Astrocyte (in vitro differentiated cells and primary cell): Measurements from ENCODE around the gene FRMD3. TPM values are rescaled to one million over a fixed set of nuclear protein-coding genes. Genes with fewer than 3 reads are reported as not detected.

ENCODE experiments used
- DNase-seq: peaks from one replicate; pipeline ENCODE4 v3.0.0-alpha.2; 2010; ENCODE audit warnings: low read depth
- FAIRE-seq: peaks from 2 replicates; lab custom pipeline; 2011; peaks lifted over from hg19 to GRCh38; lab: Jason Lieb, UNC
- H2AFZ ChIP-seq: 2 replicates; pipeline ENCODE4 v1.6.0; 2012; ENCODE audit warnings: low read depth, low read length, inconsistent platforms
- H3K27ac ChIP-seq: 2 replicates; pipeline ENCODE4 v1.5.1; 2011; ENCODE audit warnings: low read depth, low read length, inconsistent platforms
- H3K27me3 ChIP-seq: 2 replicates; pipeline ENCODE4 v1.6.0; 2011; ENCODE audit warnings: low read length, inconsistent platforms; ENCODE audit not compliant: insufficient read depth
- H3K36me3 ChIP-seq: 2 replicates; pipeline ENCODE4 v1.5.1; 2011; ENCODE audit warnings: low read length, inconsistent platforms; ENCODE audit not compliant: insufficient read depth
- H3K4me1 ChIP-seq: 2 replicates; pipeline ENCODE4 v1.5.1; 2011; ENCODE audit warnings: low read length, inconsistent platforms; ENCODE audit not compliant: insufficient read depth
- H3K4me2 ChIP-seq: 2 replicates; pipeline ENCODE4 v1.6.0; 2012; ENCODE audit warnings: low read length, inconsistent platforms
- H3K4me3 ChIP-seq: 2 replicates; pipeline ENCODE4 v1.5.1; 2011; ENCODE audit warnings: low read depth, mild to moderate bottlenecking, low read length, inconsistent platforms; ENCODE audit not compliant: insufficient read depth
- H3K79me2 ChIP-seq: 2 replicates; pipeline ENCODE4 v1.6.0; 2012; ENCODE audit warnings: mild to moderate bottlenecking, low read length, inconsistent platforms; ENCODE audit not compliant: insufficient read depth
- H3K9ac ChIP-seq: 2 replicates; pipeline ENCODE4 v1.6.0; 2012; ENCODE audit warnings: mild to moderate bottlenecking, low read length, inconsistent platforms
- H3K9me3 ChIP-seq: 2 replicates; pipeline ENCODE4 v1.5.1; 2012; ENCODE audit warnings: low read depth, mild to moderate bottlenecking, low read length, inconsistent platforms; ENCODE audit not compliant: insufficient read depth
- H4K20me1 ChIP-seq: 2 replicates; pipeline ENCODE4 v1.6.0; 2012; ENCODE audit warnings: low read length, inconsistent platforms; ENCODE audit not compliant: insufficient read depth
- H3K27ac Mint-ChIP-seq: one replicate; pipeline ENCODE4 v1.8.0; 2021; ENCODE audit warnings: mild to moderate bottlenecking, mixed read lengths; ENCODE audit not compliant: unreplicated experiment
- H3K27me3 Mint-ChIP-seq: one replicate; pipeline ENCODE4 v1.8.0; 2021; ENCODE audit warnings: low read depth, mixed read lengths; ENCODE audit not compliant: unreplicated experiment
- H3K36me3 Mint-ChIP-seq: one replicate; pipeline ENCODE4 v1.8.0; 2021; ENCODE audit warnings: low read depth, mixed read lengths; ENCODE audit not compliant: unreplicated experiment
- H3K4me1 Mint-ChIP-seq: one replicate; pipeline ENCODE4 v1.8.0; 2021; ENCODE audit warnings: low read depth, mixed read lengths; ENCODE audit not compliant: unreplicated experiment
- H3K4me3 Mint-ChIP-seq: one replicate; pipeline ENCODE4 v1.8.0; 2021; ENCODE audit warnings: mild to moderate bottlenecking, moderate library complexity, mixed read lengths; ENCODE audit not compliant: unreplicated experiment
- H3K9me3 Mint-ChIP-seq: one replicate; pipeline ENCODE4 v1.8.0; 2021; ENCODE audit warnings: mild to moderate bottlenecking, mixed read lengths; ENCODE audit not compliant: unreplicated experiment
- CTCF ChIP-seq: IDR thresholded peaks from 2 replicates; pipeline ENCODE4 v1.5.1; 2011; ENCODE audit warnings: low read depth, mild to moderate bottlenecking, inconsistent platforms, low read length, moderate library complexity; ENCODE audit not compliant: insufficient read depth
- EZH2 ChIP-seq: IDR thresholded peaks from 2 replicates; pipeline ENCODE4 v1.6.1; 2012; ENCODE audit warnings: mild to moderate bottlenecking, low read length, inconsistent platforms; ENCODE audit not compliant: insufficient read depth
- total RNA-seq: library from RNA; stranded (reverse); gene quantifications from 2 replicates; pipeline ENCODE4 v1.2.1, GENCODE V29; 2021

The FRMD3 gene
- total RNA-seq, 1 donor from 2014 or later, result 0.39 TPM

- Mint-ChIP-seq H3K4me1 (peaks cover 4% of the 10 kb centered on the region), H3K4me3 (no peak overlapping the region), H3K9me3 (no peaks in the 10 kb centered on the region), H3K27ac (no peak overlapping the region), H3K36me3 (no peaks in the 10 kb centered on the region), H3K27me3 (peaks cover 11% of the 10 kb centered on the region)
- no peak overlapping the region for H3K4me2 ChIP-seq
- TF ChIP-seq CTCF (no peak), EZH2 (no peak)
- H3K79me2 ChIP-seq, result no peaks in the 10 kb centered on the region
- H3K9me3 ChIP-seq, result no peaks in the 10 kb centered on the region
- no peak overlapping the region for H3K4me3 ChIP-seq
- DNase-seq (no peak), FAIRE-seq (no peak)
- no peaks in the 10 kb centered on the region for H3K27me3 ChIP-seq
- H2AFZ ChIP-seq, result no peak overlapping the region
- no peak overlapping the region for H3K9ac ChIP-seq
- H4K20me1 ChIP-seq, result no peaks in the 10 kb centered on the region
- no peak overlapping the region for H3K27ac ChIP-seq
- H3K36me3 ChIP-seq, result no peaks in the 10 kb centered on the region
- no peaks in the 10 kb centered on the region for H3K4me1 ChIP-seq
These were observed 48.2 kb downstream of the FRMD3 start for GRCh38 chr9:83489961-83490360.

- no peaks in the 10 kb centered on the region for H3K79me2 ChIP-seq
- H3K4me1 ChIP-seq, result no peaks in the 10 kb centered on the region
- no peak overlapping the region for H3K4me3 ChIP-seq
- no peaks in the 10 kb centered on the region for H3K27me3 ChIP-seq
- H4K20me1 ChIP-seq, result no peaks in the 10 kb centered on the region
- no peaks in the 10 kb centered on the region for H3K9me3 ChIP-seq
- no peak overlapping the region for H3K27ac ChIP-seq
- H3K9me3 Mint-ChIP-seq, result no peaks in the 10 kb centered on the region
- no peaks in the 10 kb centered on the region for H3K36me3 Mint-ChIP-seq
- H3K9ac ChIP-seq, result no peak overlapping the region
- no peak for TF ChIP-seq CTCF
- TF ChIP-seq EZH2, result no peak
- H3K27me3 Mint-ChIP-seq, result no peaks in the 10 kb centered on the region
- H3K4me3 Mint-ChIP-seq, result no peak overlapping the region
- DNase-seq (no peak), FAIRE-seq (no peak)
- H3K4me2 ChIP-seq, result no peak overlapping the region
- no peak overlapping the region for H3K27ac Mint-ChIP-seq
- no peaks in the 10 kb centered on the region for H3K4me1 Mint-ChIP-seq
- H3K36me3 ChIP-seq, result no peaks in the 10 kb centered on the region
- no peak overlapping the region for H2AFZ ChIP-seq
These were observed 53.2 kb downstream of the FRMD3 start for GRCh38 chr9:83484990-83485389.

- Mint-ChIP-seq H3K27ac (no peak overlapping the region), H3K27me3 (no peaks in the 10 kb centered on the region), H3K4me1 (no peaks in the 10 kb centered on the region), H3K9me3 (peaks cover 3% of the 10 kb centered on the region), H3K4me3 (no peak overlapping the region), H3K36me3 (no peaks in the 10 kb centered on the region)
- H3K9ac ChIP-seq, result no peak overlapping the region
- TF ChIP-seq EZH2 (no peak), CTCF (no peak)
- H3K4me1 ChIP-seq, result no peaks in the 10 kb centered on the region
- no peak overlapping the region for H3K4me3 ChIP-seq
- H3K27ac ChIP-seq, result no peak overlapping the region
- no peaks in the 10 kb centered on the region for H3K36me3 ChIP-seq
- no peaks in the 10 kb centered on the region for H3K9me3 ChIP-seq
- no peak overlapping the region for H2AFZ ChIP-seq
- FAIRE-seq (no peak), DNase-seq (no peak)
- no peak overlapping the region for H3K4me2 ChIP-seq
- H3K27me3 ChIP-seq, result no peaks in the 10 kb centered on the region
- no peaks in the 10 kb centered on the region for H4K20me1 ChIP-seq
- H3K79me2 ChIP-seq, result no peaks in the 10 kb centered on the region
These were observed 55.0 kb downstream of the FRMD3 start for GRCh38 chr9:83483223-83483622.
